Activated CD4-positive, alpha-beta T cell treated with anti-CD3 and anti-CD28 coated beads for 36 hours (primary cell): Measurements from ENCODE around the gene NARS2. TPM values are rescaled to one million over a fixed set of nuclear protein-coding genes. Genes with fewer than 3 reads are reported as not detected.
"Not testable (repeated sequence)": the region's sequence is repeated elsewhere in the genome, so short reads cannot be mapped to it uniquely, and the experiment has no call there.

Experiments used
- ATAC-seq: fragments of 200-7000 bp; cut with Tn5 transposase; one replicate; pipeline ENCODE4 v1.10.0; 2021; ENCODE audit warnings: mild to moderate bottlenecking, moderate library complexity
- CTCF ChIA-PET: fragments of 350-600 bp; sonication (Branson Sonifier 250); formaldehyde crosslinking; loops from one replicate; lab custom pipeline; 2021; ENCODE audit warnings: antibody characterized with exemption; lab: Charles Lee
- POLR2A ChIA-PET: fragments of 350-600 bp; sonication (Branson Sonifier 250); formaldehyde crosslinking; loops from one replicate; lab custom pipeline; 2021; ENCODE audit warnings: antibody characterized with exemption, inconsistent platforms; lab: Charles Lee
- DNase-seq: peaks from one replicate; pipeline ENCODE4 v3.0.0-alpha.2; 2020
- H3K27ac Mint-ChIP-seq: one replicate; pipeline ENCODE4 v1.8.0; 2021; ENCODE audit warnings: mixed read lengths
- H3K27me3 Mint-ChIP-seq: one replicate; pipeline ENCODE4 v1.8.0; 2021; ENCODE audit warnings: mixed read lengths
- H3K36me3 Mint-ChIP-seq: one replicate; pipeline ENCODE4 v1.8.0; 2021; ENCODE audit warnings: low read depth, mixed read lengths
- H3K4me1 Mint-ChIP-seq: one replicate; pipeline ENCODE4 v1.8.0; 2021; ENCODE audit warnings: mixed read lengths
- H3K4me3 Mint-ChIP-seq: one replicate; pipeline ENCODE4 v1.8.0; 2021; ENCODE audit warnings: mild to moderate bottlenecking, moderate library complexity, mixed read lengths
- H3K9me3 Mint-ChIP-seq: one replicate; pipeline ENCODE4 v1.8.0; 2021; ENCODE audit warnings: low read depth, mixed read lengths
- intact Hi-C, 2 experiments: fragments of 100-400 bp; cut with DNase I in 1 of 2; cut with micrococcal nuclease in 1 of 2; formaldehyde crosslinking; loops; one replicate each; pipeline versions ENCODE4 v1.14.2 to v1.15.1; 2022 to 2024; cut with DNase I, micrococcal nuclease
- total RNA-seq, 2 experiments: library from RNA; stranded (reverse); gene quantifications; one replicate each; pipeline ENCODE4 v1.2.3, GENCODE V29; 2021

Gene NARS2
- total RNA-seq, 2 experiments from 2014 or later, result 22.9 to 33.4 TPM

- Mint-ChIP-seq H3K27me3 (no peaks in the 10 kb centered on the region), H3K4me1 (no peaks in the 10 kb centered on the region), H3K9me3 (peaks cover 2% of the 10 kb centered on the region), H3K4me3 (no peak overlapping the region), H3K27ac (no peak overlapping the region), H3K36me3 (peaks cover 26% of the 10 kb centered on the region)
- intact Hi-C loops, result no loop called here
- CTCF ChIA-PET, result interaction anchor here (0.9 kb wide), 1 partner anchor 11 kb away, joined by 3 read pairs; no protein-coding TSS in a partner anchor
- no peak for DNase-seq
- no peak for ATAC-seq
- POLR2A ChIA-PET, result no interaction called here
Measured at GRCh38 chr11:78516281-78516680, 58.4 kb downstream of the NARS2 start.

GRCh38 chr11:78514922-78515502, 59.7 kb downstream of the NARS2 start:
- intact Hi-C loops, result no loop called here
- Mint-ChIP-seq H3K36me3 (peaks cover 37% of the 10 kb centered on the region), H3K4me1 (no peaks in the 10 kb centered on the region), H3K9me3 (peaks cover 5% of the 10 kb centered on the region), H3K4me3 (no peak overlapping the region), H3K27me3 (no peaks in the 10 kb centered on the region), H3K27ac (no peak overlapping the region)
- CTCF ChIA-PET, result no interaction called here
- ATAC-seq, result no peak
- DNase-seq, result no peak
- POLR2A ChIA-PET, result no interaction called here

- POLR2A ChIA-PET, H3K4me3 Mint-ChIP-seq, DNase-seq, H3K27me3 Mint-ChIP-seq, H3K9me3 Mint-ChIP-seq, intact Hi-C loops, H3K27ac Mint-ChIP-seq, H3K4me1 Mint-ChIP-seq, ATAC-seq: not testable (repeated sequence)
- CTCF ChIA-PET, result interaction anchor here (1.4 kb wide), 1 partner anchor 98 kb away, joined by 4 read pairs; no protein-coding TSS in a partner anchor
- peaks cover 43% of the 10 kb centered on the region for H3K36me3 Mint-ChIP-seq
Measured at GRCh38 chr11:78513085-78513484, 61.6 kb downstream of the NARS2 start.

- no peaks in the 10 kb centered on the region for H3K27me3 Mint-ChIP-seq
- H3K27ac Mint-ChIP-seq, result no peak overlapping the region
- peaks cover 41% of the 10 kb centered on the region for H3K36me3 Mint-ChIP-seq
- no peak for DNase-seq
- POLR2A ChIA-PET, result no interaction called here
- peaks cover 6% of the 10 kb centered on the region for H3K9me3 Mint-ChIP-seq
- CTCF ChIA-PET, result no interaction called here
- intact Hi-C loops, result no loop called here
- ATAC-seq, result no peak
- H3K4me1 Mint-ChIP-seq, result peaks cover 3% of the 10 kb centered on the region
- no peak overlapping the region for H3K4me3 Mint-ChIP-seq
Measured at GRCh38 chr11:78510597-78510996, 64.1 kb downstream of the NARS2 start.

GRCh38 chr11:78510025-78510596, 64.6 kb downstream of the NARS2 start:
- no peak for ATAC-seq
- peaks cover 38% of the 10 kb centered on the region for H3K36me3 Mint-ChIP-seq

GRCh38 chr11:78504708-78505107, 70.0 kb downstream of the NARS2 start:
- ChIA-PET POLR2A (no interaction called here), CTCF (interaction anchor here (1.2 kb wide), 1 partner anchor 60 kb away, joined by 3 read pairs; no protein-coding TSS in a partner anchor)
- ATAC-seq (no peak), DNase-seq (no peak)
- H3K27ac Mint-ChIP-seq, result no peak overlapping the region
- H3K4me3 Mint-ChIP-seq, result no peak overlapping the region
- H3K27me3 Mint-ChIP-seq, result no peaks in the 10 kb centered on the region
- H3K36me3 Mint-ChIP-seq, result peaks cover 9% of the 10 kb centered on the region
- intact Hi-C loops, result no loop called here
- H3K4me1 Mint-ChIP-seq, result peaks cover 15% of the 10 kb centered on the region
- no peaks in the 10 kb centered on the region for H3K9me3 Mint-ChIP-seq

More at GRCh38 chr11:78510025-78510596, 64.6 kb downstream of the NARS2 start:
- Mint-ChIP-seq H3K4me1 (peaks cover 7% of the 10 kb centered on the region), H3K9me3 (peaks cover 6% of the 10 kb centered on the region), H3K27ac (no peak overlapping the region), H3K4me3 (no peak overlapping the region), H3K27me3 (no peaks in the 10 kb centered on the region)
- CTCF ChIA-PET, result interaction anchor here (1.1 kb wide), 1 partner anchor 239 kb away, joined by 3 read pairs; no protein-coding TSS in a partner anchor
- intact Hi-C loops, result no loop called here
- POLR2A ChIA-PET, result no interaction called here
- DNase-seq, result no peak

GRCh38 chr11:78504181-78504580, 70.5 kb downstream of the NARS2 start:
- ChIA-PET POLR2A (no interaction called here), CTCF (no interaction called here)
- DNase-seq (no peak), ATAC-seq (no peak)
- Mint-ChIP-seq H3K9me3 (no peaks in the 10 kb centered on the region), H3K36me3 (peaks cover 9% of the 10 kb centered on the region), H3K27me3 (no peaks in the 10 kb centered on the region), H3K4me1 (peaks cover 15% of the 10 kb centered on the region), H3K4me3 (no peak overlapping the region), H3K27ac (no peak overlapping the region)
- intact Hi-C loops, result no loop called here

- Mint-ChIP-seq H3K9me3 (no peaks in the 10 kb centered on the region), H3K27me3 (no peaks in the 10 kb centered on the region), H3K27ac (no peak overlapping the region), H3K36me3 (peaks cover 4% of the 10 kb centered on the region), H3K4me3 (no peak overlapping the region), H3K4me1 (peaks cover 7% of the 10 kb centered on the region)
- DNase-seq, result no peak
- ChIA-PET CTCF (no interaction called here), POLR2A (no interaction called here)
- ATAC-seq, result no peak
- intact Hi-C loops, result no loop called here
Measured at GRCh38 chr11:78499971-78500370, 74.7 kb downstream of the NARS2 start.

- no peak for ATAC-seq
- POLR2A ChIA-PET, result no interaction called here
Measured at GRCh38 chr11:78497293-78497692, 77.4 kb downstream of the NARS2 start.

GRCh38 chr11:78493413-78493975, 81.2 kb downstream of the NARS2 start:
- Mint-ChIP-seq H3K27me3 (no peaks in the 10 kb centered on the region), H3K9me3 (no peaks in the 10 kb centered on the region), H3K36me3 (peaks cover 19% of the 10 kb centered on the region), H3K27ac (no peak overlapping the region), H3K4me1 (no peaks in the 10 kb centered on the region), H3K4me3 (no peak overlapping the region)
- CTCF ChIA-PET, result interaction anchor here (0.6 kb wide), 1 partner anchor 473 kb away, joined by 3 read pairs; no protein-coding TSS in a partner anchor
- POLR2A ChIA-PET, result no interaction called here
- intact Hi-C loops, result no loop called here
- DNase-seq, result no peak
- no peak for ATAC-seq

More at GRCh38 chr11:78497293-78497692, 77.4 kb downstream of the NARS2 start:
- no peak overlapping the region for H3K27ac Mint-ChIP-seq
- no peak overlapping the region for H3K4me3 Mint-ChIP-seq
- DNase-seq, result no peak
- H3K36me3 Mint-ChIP-seq, result peaks cover 8% of the 10 kb centered on the region
- H3K9me3 Mint-ChIP-seq, result no peaks in the 10 kb centered on the region
- CTCF ChIA-PET, result interaction anchor here (0.6 to 1.6 kb wide), 2 partner anchors 8 to 56 kb away, joined by 3 to 5 read pairs; no protein-coding TSS in a partner anchor
- no peaks in the 10 kb centered on the region for H3K27me3 Mint-ChIP-seq
- intact Hi-C loops, result no loop called here
- no peaks in the 10 kb centered on the region for H3K4me1 Mint-ChIP-seq

GRCh38 chr11:78492973-78493372, 81.7 kb downstream of the NARS2 start:
- H3K36me3 Mint-ChIP-seq, result peaks cover 19% of the 10 kb centered on the region
- POLR2A ChIA-PET, result no interaction called here
- intact Hi-C loops, result no loop called here
- no peaks in the 10 kb centered on the region for H3K27me3 Mint-ChIP-seq
- CTCF ChIA-PET, result interaction anchor here (1.3 kb wide), 1 partner anchor 72 kb away, joined by 3 read pairs; no protein-coding TSS in a partner anchor
- no peaks in the 10 kb centered on the region for H3K9me3 Mint-ChIP-seq
- ATAC-seq, result no peak
- H3K4me1 Mint-ChIP-seq, result no peaks in the 10 kb centered on the region
- no peak overlapping the region for H3K4me3 Mint-ChIP-seq
- no peak overlapping the region for H3K27ac Mint-ChIP-seq
- DNase-seq, result no peak
